ENCODE results near the gene ARL2BP.
"Not testable (repeated sequence)": the region's sequence is repeated elsewhere in the genome, so short reads cannot be mapped to it uniquely, and the experiment has no call there.

Gene ARL2BP

DNA sequence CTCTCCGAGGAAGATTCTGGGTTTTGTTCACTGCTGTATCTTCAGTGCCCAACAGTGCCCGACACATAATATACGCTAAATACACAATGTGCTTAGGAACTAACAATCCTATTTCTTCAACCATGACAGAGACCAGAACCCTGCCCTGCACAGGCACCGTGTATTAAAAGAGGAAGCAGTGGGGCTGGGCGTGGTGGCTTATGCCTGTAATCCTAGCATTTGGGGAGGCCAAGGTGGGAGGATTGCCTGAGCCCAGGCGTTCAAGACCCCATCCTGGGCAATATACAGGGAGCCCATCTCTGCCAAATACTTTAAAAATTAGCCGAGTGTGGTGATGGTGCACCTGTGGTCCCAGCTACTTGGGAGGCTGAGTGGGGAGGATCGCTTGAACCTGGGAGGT is 19.3 kb downstream of the ARL2BP start:
- no peak for DNase-seq

DNA sequence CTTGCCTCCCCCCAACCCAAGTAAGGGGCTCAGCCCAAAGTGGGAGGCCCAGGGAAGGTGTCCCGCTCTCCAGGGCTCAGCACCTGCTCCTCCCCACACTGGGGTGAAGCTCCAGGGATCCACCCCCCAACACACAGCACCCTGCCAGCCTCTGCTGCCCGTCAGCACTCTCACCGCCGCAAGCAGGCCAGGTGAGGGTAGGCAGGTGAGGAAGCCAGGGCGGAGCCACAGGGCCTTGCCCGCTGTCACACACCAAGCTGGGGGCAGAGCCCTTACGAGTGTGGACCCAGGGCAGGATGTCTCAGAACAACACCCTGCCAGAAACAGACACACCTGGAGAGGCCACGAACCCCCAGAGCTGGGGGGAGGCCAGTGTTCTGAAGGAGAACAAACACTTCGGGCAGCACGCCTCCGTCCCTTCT is 19.9 kb downstream of the ARL2BP start:
- no peak for DNase-seq

DNA sequence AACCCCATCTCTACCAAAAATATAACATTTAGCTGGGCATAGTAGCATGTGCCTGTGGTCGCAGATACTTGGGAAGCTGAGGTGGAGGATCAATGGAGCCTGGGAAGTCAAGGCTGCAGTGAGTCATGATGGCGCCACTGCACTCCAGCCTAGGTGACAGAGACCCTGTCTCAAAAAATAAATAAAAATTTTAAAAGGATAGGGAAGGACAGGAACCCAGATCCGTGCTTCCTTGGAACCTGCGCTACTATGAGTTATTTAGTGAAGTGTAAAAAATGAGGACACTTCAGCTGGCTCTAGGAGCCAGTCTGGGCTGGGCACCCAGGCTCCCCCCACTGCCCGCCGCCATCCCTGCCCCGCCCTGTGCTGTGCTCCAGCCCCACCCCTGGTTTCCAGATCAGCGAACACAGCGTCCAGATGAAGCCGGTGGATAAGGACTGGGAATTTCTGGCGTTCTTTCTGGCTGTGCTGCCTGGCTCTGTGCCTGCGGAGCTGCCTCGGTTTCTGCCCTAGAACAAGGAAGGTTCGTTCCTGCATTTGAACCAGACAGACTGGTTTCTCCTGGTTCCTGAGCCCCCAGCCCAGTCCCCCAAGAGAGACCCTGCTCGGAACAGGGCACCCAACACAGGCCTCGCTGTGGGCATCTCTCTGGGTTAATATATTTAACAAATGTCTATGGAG is 20.9 kb downstream of the ARL2BP start:
- no peak for DNase-seq

DNA sequence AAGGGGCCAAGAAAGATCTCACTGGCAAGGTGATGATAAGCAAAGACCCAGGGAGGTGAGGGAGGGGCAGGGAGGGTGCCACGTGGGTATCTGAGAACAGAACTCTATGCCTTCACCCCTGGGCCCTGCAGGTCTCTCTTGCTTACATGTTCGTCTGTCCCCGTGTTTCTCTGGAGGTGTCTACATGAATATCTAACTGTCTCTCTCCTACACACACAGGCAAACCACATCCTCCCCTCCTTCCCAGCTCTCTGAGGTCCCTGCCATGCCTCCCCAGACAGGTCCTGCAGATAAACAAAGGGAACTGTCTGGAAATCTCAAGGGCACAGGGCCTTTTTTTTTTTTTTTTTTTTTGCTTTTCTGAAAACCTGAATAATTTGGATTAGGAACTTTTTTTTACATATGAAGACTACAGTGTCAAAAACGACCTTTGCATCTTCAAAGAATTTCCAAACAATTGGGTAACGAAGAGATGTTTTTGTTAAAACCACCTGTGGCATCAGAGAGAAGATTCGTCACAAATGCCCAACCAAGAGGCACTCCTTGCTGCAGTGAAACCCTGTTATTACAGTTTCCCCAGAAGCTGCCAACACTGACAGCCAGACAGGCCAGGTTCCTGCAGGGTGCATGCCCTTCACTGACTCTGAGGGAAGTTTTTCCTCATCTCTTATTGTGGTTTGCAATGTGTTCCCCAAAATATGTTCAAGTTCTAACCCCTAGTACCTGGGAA is 21.6 kb downstream of the ARL2BP start:
- no peak for DNase-seq

DNA sequence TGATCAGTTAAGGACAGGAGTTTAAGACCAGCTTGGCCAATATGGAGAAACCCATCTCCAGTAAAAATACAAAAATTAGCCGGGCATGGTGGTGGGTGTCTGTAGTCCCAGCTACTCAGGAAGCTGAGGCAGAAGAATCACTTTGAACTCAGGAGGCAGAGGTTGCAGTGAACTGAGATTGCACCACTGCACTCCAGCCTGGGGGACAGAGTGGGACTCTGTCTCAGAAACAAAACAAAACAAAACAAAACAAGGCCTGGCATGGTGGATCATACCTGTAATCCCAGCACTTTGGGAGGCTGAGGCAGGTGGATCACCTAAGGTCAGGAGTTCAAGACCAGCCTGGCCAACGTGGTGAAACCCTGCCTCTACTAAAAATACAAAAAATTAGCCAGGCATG is 22.3 kb downstream of the ARL2BP start:
- not testable (repeated sequence) for DNase-seq

DNA sequence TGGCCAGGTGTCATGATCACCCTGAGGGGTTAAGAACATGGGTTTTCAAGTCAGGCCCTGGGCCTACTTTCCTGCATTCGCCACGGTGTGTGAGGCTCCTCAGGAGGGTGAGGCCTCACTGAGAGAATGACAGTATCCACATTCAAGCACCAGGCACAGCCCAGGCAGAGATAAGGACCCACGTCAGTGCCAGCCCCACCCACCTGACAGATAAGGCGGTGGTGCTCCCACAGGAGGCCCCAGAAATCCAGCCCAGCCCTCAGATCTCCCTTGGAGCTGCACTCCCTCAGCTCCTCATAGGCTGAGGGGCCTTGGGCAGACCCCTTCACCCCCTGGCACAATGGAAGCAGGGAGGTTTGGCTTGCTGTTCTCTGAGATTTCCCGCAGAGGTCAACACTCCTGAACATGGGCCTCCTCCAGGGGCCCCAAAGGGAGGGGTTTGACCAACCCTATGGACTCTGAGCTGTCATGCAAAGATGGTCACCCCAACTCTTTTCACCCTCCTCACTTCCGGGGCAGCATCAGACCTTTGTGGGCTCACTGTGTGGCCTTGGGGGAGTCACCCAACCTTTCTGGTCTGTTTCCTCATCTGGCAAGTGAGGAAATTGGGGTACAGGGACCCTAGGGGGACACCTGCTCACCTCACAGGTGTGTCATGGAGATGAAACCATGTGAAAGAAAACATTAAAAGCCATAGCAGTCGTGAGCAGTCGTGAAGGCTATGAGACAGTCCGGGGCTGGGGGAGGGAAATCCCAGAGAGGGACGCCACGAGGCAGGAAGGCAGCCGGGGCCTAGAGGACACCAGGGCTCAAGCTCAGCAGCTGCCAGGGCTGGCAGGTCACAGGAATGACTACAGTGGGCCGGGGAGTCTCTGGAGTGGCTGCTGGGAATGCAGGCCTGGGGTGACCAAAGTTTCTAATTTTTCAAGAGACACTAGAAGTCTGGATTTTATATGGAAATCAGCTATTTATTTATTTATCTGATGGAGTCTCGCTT is 24.0 kb downstream of the ARL2BP start:
- no peak for DNase-seq

DNA sequence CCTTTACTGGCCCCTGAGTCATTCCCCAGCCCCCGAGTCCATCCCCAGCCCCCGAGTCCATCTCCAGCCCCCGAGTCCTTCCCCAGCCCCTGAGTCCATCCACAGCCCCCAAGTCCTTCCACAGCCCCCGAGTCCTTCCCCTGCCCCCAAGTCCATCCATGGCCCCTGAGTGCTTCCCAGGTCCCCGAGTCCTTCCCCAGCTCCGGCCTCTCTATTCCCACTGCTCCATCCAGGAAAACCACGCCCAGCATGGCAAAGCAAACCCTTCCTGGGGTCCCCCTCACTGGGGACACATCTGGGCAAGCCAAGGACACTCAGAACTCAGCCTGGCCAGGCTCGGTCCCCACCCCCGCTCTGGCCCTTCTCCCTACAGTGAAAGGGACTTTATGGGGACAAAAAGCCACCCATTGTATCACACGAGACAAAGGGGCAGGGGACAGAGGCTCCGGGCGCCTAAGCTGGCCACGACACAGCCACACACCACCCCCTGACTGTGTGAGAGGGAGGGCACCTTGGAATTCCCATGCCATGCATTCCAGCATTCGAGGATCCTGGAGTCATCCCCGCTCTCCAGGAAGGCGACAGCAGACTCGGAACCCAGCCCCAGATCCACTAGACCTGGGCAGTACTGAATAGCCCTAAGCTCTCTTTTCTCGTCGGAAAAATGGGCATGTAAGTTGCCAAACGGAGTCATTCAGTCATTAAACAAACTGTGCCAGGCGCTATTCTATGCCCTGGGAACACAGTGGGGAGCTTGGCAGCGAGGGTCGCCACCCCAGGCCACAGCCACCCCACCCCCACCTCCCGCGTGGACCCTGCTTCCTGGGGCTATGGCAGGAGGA is 25.4 kb downstream of the ARL2BP start:
- DNase-seq, result no peak

DNA sequence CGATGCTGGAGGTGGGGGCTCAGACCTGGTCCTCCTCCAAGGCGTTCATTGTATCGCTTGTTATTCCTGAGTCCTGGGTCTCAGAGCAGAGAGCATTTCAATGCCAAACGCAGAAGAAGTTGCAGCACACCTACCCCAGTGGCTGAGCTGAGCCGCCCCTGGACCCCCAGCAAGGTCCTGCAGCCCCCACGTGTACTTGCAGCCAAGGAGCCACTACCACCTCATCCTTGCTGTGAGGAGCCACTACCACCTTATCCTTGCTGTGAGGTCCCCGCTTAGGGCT is 25.9 kb downstream of the ARL2BP start:
- DNase-seq, result no peak

DNA sequence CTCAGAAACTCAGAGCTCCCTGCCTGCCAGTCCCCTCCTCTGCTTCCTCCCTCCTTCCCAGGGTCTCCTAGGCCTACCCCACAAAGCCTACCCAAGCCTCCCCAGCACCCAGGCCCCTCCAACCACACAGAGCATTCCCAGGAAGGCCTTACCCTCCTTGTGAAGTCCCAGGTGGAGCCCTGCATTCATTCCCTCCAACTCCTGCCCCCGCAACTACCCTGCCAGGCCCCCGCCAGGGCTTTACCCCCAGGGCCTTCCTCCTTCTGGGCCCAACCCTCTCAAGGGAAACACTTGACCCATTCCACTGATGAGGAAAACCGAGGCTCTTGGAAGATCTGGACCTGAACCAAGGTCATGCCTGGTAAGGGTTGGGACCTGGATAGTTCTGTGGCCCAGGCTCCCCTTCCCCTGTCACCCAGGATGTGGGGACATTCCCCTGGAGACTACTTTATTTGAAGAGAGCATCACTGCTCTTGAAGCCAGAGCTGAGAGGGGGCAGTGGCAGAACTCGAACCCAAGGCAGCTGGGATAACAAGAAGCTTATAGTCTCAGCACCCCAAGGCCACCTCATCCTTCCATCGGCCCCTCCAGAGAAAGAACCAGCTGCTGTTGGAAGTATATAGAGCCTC is 26.9 kb downstream of the ARL2BP start:
- no peak for DNase-seq

DNA sequence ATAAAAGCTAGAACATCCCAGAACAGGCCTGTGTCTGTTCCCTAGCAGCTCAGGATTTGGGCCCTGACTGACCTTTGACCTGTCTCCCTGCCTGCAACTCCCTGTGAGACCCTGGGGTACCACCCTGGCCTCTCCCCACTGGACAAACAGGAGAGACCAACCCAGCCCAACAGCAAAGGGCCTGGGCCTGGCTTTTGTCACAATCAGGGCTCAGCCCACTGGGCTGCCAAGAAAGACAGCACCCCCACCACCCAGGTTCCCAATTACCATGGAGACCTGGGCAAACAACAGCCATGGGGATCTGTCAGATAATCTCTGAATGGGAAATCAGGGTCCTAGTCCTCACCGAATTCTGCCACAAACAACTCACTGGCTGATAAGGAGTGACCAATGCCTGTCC is 28.3 kb downstream of the ARL2BP start:
- no peak for DNase-seq

DNA sequence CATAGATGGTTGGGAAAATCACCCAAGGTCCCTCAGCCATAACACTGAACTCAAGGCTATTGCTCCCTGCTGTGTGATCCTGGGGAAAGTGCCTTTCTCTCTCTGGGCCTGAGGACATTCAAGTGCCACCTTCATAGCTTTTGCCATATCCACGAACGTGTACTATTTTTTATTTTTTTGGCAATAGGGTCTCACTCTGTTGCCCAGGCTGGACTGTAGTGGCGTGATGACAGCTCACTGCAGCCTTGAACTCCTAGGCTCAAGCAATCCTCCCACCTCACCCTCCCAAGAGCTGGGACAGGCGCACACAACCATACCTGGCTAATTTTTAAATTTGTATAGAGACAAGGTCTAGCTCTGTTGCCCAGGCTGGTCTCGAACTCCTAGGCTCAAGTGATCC is 28.8 kb downstream of the ARL2BP start:
- DNase-seq, result no peak

DNA sequence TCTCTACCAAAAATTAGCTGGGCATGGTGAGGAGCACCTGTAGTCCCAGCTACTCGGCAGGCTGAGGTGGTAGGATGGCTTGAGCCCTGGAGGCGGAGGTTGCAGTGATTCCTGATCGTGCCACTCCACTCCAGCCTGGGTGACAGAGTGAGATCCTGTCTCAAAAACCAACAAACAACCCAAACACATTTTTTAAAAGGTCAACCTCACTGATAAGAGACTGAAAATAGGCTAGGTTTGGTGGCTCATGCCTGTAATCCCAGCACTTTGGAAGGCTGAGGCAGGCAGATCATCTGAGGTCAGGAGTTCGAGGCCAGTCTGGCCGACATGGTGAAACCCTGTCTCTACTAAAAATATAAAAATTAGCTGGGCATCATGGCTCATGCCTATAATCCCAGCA is 30.9 kb downstream of the ARL2BP start:
- not testable (repeated sequence) for DNase-seq

DNA sequence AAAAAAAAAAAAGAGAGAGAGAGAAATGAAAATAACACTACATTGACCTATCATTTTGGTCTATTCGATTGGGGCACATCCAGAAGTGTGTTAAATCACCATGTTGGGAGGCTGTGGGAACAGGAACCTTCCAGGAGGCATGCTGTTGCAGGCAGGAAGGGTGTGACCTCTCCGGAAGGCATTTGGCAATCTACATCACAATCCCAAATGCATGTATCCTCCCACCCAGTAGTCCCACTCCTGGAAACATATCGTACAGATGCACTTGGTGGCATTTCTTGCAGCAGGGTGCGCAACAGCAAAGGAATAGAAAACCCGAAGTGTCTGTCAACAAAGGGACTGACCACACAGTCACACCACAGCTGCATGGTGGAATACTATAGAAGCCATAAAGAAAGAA is 31.5 kb downstream of the ARL2BP start:
- no peak for DNase-seq

DNA sequence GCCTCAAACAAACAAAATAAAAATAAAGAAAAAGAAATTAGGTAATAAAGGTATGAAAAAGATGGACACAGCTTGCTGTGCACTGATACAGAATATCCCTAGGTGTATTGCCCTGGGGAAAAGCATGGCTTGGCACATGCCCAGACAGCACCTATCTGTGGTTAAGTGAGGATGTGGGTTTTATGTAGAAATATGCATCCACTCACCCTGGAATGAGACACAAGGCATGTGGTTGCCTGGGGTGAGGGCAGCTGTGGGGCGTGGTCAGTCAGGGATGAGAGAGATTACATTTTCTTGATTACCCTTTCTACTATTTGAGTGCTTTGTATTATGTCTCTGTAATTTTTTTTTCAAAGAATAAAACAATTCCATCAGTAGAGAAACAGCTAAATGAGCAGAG is 32.5 kb downstream of the ARL2BP start:
- no peak for DNase-seq

DNA sequence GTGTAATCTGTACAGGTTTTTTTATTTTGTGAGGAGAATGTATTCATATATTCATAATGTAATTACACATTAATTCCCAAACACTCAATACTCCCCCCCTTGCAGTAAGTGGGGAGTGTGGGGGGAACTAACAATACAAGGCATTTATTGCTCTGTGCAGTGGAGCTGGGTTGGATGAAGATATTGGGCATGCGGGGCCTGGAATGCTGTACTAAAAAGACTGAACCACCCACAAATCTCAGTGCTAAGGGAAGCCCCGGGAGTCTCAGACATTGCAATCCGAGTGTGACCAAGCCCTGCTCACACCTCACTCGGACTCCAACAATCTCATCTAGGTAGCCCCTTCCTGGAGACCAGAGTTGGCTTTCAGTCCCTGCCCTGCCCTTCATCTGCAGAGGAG is 33.4 kb downstream of the ARL2BP start:
- DNase-seq, result no peak

DNA sequence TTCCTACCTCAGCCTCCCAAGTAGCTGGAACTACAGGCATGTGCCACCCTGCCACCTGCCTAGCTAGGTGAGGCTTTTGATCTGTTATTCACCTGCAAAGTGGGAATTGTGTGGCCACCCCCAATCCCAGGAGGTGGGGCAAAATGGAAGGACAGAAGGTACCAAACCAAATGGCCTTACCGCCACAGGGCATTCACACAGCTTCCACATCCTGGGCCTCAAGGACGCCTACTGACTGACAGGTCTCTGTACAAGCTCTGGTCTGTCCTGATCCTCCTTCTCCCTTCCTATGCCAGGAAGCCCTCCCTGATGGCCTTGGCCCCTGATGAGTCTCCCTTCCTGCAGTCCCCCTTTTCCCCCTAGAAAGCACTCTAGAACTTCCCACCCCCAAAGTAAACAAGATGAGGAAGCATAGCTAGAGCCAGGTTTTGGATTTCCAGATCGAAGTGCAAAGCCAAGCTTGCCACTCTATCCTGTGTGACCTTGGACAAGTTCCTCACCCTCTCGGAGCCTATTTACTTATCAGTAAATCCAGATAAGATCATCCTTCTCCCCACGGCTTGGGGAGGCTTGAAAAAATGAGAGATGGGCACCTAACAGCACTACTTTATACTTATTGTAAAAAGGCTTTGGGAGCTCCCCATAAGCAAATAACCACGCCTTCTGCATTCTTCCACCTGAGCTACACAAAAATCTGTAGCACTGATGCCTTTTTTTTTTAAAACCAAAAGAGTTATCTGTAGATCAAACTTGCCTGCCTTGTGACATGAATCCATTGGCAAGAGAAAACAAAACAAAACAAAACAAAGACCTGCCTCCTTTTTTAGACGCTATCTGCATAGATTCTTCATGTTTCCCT is 35.0 kb downstream of the ARL2BP start:
- no peak for DNase-seq

DNA sequence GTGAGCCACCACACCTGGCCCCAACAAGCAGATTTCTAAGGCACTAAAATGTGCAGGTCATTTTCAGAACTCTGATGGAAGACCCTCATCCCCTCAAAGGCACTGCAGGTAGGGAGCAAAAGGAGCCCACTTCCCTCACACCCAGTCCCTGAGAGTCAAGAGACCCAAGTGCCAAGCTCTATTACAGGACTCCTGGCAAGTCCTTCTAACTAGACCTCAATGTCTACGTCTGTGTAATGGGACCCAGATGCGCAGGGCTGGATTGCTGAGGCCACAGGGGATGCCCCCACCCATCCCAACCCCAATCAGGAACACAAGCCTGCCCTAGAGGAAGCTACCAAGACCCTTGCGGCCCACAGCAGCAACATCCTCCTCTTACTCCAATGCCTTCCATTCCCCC is 36.7 kb downstream of the ARL2BP start:
- no peak for DNase-seq

DNA sequence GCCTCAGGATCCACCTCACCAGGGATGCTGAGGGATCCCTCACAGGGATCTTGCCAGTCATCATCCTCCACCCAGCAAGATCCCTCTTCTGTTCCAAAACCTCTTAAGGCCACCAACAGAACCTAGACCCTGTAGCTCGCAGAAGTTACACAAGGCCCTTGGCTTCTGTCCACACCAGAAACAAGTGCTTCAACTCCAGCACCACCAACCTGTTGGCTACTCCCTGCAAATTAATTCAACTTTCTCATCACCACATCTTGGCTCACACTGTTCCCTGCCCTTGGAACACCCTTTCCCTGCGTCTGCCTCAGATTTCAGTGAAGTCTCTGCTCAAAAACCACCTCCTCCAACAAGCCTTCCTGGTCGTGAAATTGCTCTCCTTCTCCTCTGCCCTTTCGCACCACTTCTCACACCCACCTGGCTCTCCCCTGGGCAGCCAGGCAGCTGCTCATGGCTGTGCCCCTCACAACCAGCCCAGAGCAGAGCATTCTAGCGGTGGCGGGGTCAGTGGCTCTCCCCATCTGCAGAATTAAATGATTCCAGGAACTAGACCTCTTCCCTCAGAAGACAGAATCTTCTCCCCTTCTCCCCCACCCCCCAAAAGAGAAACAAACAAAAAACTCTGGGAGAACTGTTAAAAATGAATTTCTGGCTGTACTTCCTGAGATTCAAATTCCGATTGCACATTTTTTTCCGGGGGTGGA is 37.6 kb downstream of the ARL2BP start:
- no peak for DNase-seq

DNA sequence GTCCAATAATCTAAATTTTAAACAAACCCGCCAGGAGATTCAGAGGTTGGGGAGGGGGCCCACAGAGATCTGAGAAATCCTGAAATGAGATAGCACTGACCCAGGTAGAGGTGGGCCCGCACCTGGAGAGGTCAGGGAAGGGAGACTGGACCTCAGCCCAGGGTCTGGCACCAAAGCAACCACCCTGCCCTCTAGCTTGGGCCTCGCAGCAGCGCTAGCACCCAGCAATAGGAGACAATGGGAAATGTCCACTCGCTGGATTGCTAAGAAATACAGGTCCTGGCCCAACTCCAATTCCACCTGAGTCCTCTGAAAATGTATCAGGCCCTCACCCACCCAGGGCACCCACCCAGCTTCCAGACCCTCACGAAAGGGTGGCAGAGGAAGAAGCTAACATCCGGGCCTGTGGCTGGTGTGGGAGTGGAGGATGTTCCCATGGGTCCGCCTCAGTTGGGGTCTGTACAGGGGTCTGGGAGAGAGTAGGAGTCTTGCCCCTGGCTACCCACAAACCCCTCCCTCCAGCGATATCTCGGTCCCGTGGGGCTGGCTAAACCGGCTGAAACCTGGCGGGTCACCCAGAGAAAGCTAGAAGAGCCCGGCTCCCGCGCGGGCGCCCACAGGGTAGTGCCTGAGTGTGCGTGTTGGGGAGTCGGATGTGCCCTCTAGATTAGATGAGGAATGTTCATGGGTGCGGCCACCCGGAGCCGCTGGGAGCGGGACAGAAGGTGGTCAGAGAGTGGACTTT is 38.3 kb downstream of the ARL2BP start:
- no peak for DNase-seq

DNA sequence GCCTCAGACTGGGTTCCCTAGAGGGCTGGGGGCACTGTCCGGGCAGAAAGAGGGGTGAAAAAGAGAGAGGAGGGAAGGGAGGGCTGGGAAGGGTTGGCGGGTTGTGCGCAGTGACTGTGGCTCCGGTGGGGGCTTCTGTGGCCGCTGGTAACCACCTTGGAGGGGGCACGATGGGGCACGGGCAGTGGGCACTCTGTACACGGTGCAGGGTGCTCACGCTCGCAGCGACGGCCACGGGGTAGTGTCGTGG is 38.8 kb downstream of the ARL2BP start:
- no peak for DNase-seq
